ENCODE measurements around the gene SASS6.
A peak's percentile ranks its signal among the peaks of the same experiment; 100 is the strongest.
"Not testable (repeated sequence)": the region's sequence is repeated elsewhere in the genome, so short reads cannot be mapped to it uniquely, and the experiment has no call there.

The SASS6 gene

GRCh38 chr1:100047235-100047708 lies 85.5 kb downstream of the SASS6 start:
- H3K9ac ChIP-seq (ENCODE audit: low read depth, low read length): not testable (repeated sequence)
- peaks cover 17% of the 10 kb centered on the region for H3K4me1 ChIP-seq (ENCODE audit: insufficient read depth, low read length)

GRCh38 chr1:100045206-100045605 lies 87.5 kb downstream of the SASS6 start:
- H3K9ac ChIP-seq (ENCODE audit: low read depth, low read length): no peak overlapping the region
- H3K9me3 ChIP-seq (ENCODE audit: control insufficient read depth, insufficient read depth, low read length): no peaks in the 10 kb centered on the region; the same call in 1 of the 2 replicates
- H3K4me1 ChIP-seq (ENCODE audit: insufficient read depth, low read length): peaks cover 17% of the 10 kb centered on the region
- no peaks in the 10 kb centered on the region for H3K36me3 ChIP-seq (ENCODE audit: insufficient read depth, low read length)

More at GRCh38 chr1:100047235-100047708, 85.5 kb downstream of the SASS6 start:
- not testable (repeated sequence) for H3K9me3 ChIP-seq (ENCODE audit: control insufficient read depth, insufficient read depth, low read length); H3K36me3 ChIP-seq (ENCODE audit: insufficient read depth, low read length)

- Histone ChIP-seq H3K9ac (ENCODE audit: low read depth, low read length) (peak overlapping the region; percentile 95; the same call in 1 of the 2 replicates), H3K9me3 (ENCODE audit: control insufficient read depth, insufficient read depth, low read length) (no peaks in the 10 kb centered on the region; the same call in 1 of the 2 replicates), H3K36me3 (ENCODE audit: insufficient read depth, low read length) (no peaks in the 10 kb centered on the region), H3K4me1 (ENCODE audit: insufficient read depth, low read length) (no peaks in the 10 kb centered on the region)
Measured at GRCh38 chr1:100039591-100039990, 93.1 kb downstream of the SASS6 start.

GRCh38 chr1:100038660-100039287 lies 94.0 kb downstream of the SASS6 start:
- no peaks in the 10 kb centered on the region for H3K36me3 ChIP-seq (ENCODE audit: insufficient read depth, low read length)
- peak overlapping the region; percentile 95 for H3K9ac ChIP-seq (ENCODE audit: low read depth, low read length)
- H3K9me3 ChIP-seq (ENCODE audit: control insufficient read depth, insufficient read depth, low read length): no peaks in the 10 kb centered on the region
- no peaks in the 10 kb centered on the region for H3K4me1 ChIP-seq (ENCODE audit: insufficient read depth, low read length)

GRCh38 chr1:100037927-100038659 lies 94.6 kb downstream of the SASS6 start:
- Histone ChIP-seq H3K36me3 (ENCODE audit: insufficient read depth, low read length) (no peaks in the 10 kb centered on the region), H3K9ac (ENCODE audit: low read depth, low read length) (peak overlapping the region; percentile 95), H3K9me3 (ENCODE audit: control insufficient read depth, insufficient read depth, low read length) (no peaks in the 10 kb centered on the region), H3K4me1 (ENCODE audit: insufficient read depth, low read length) (no peaks in the 10 kb centered on the region)

- no peaks in the 10 kb centered on the region for H3K36me3 ChIP-seq (ENCODE audit: insufficient read depth, low read length)
- H3K9me3 ChIP-seq (ENCODE audit: control insufficient read depth, insufficient read depth, low read length): no peaks in the 10 kb centered on the region
- H3K4me1 ChIP-seq (ENCODE audit: insufficient read depth, low read length): no peaks in the 10 kb centered on the region
- H3K9ac ChIP-seq (ENCODE audit: low read depth, low read length): peak overlapping the region; percentile 95
Measured at GRCh38 chr1:100037656-100037926, 95.1 kb downstream of the SASS6 start.

- Histone ChIP-seq H3K9ac (ENCODE audit: low read depth, low read length) (peak overlapping the region; percentile 95), H3K4me1 (ENCODE audit: insufficient read depth, low read length) (no peaks in the 10 kb centered on the region), H3K36me3 (ENCODE audit: insufficient read depth, low read length) (no peaks in the 10 kb centered on the region), H3K9me3 (ENCODE audit: control insufficient read depth, insufficient read depth, low read length) (no peaks in the 10 kb centered on the region)
Measured at GRCh38 chr1:100036718-100037655, 95.7 kb downstream of the SASS6 start.

GRCh38 chr1:100035214-100035613 lies 97.5 kb downstream of the SASS6 start:
- no peak overlapping the region for H3K9ac ChIP-seq (ENCODE audit: low read depth, low read length)
- H3K9me3 ChIP-seq (ENCODE audit: control insufficient read depth, insufficient read depth, low read length): no peaks in the 10 kb centered on the region
- no peaks in the 10 kb centered on the region for H3K36me3 ChIP-seq (ENCODE audit: insufficient read depth, low read length)

GRCh38 chr1:100034470-100034869 lies 98.3 kb downstream of the SASS6 start:
- Histone ChIP-seq H3K4me1 (ENCODE audit: insufficient read depth, low read length) (no peaks in the 10 kb centered on the region), H3K9me3 (ENCODE audit: control insufficient read depth, insufficient read depth, low read length) (no peaks in the 10 kb centered on the region), H3K9ac (ENCODE audit: low read depth, low read length) (no peak overlapping the region), H3K36me3 (ENCODE audit: insufficient read depth, low read length) (no peaks in the 10 kb centered on the region)

More at GRCh38 chr1:100035214-100035613, 97.5 kb downstream of the SASS6 start:
- H3K4me1 ChIP-seq (ENCODE audit: insufficient read depth, low read length): no peaks in the 10 kb centered on the region
